ENCODE measurements around the gene PHF13.

Gene PHF13

GRCh38 chr1:6646499-6647148, 33.1 kb downstream of the PHF13 start:
- H3K9me3 ChIP-seq (ENCODE audit: severe bottlenecking) = no peaks in the 10 kb centered on the region
- no peak overlapping the region for H3K4me3 ChIP-seq (ENCODE audit: severe bottlenecking)
- ATAC-seq (ENCODE audit: low read depth) (0 out of 3 replicates have a peak, but pooled peaks have one; percentile 21), DNase-seq (ENCODE audit: low spot score) (no peak)
- peak; percentile 63 for TF ChIP-seq CTCF (IDR thresholded peaks at IDR 0.05; ENCODE audit: poor library complexity, severe bottlenecking)
- H3K4me1 ChIP-seq (ENCODE audit: insufficient read depth, poor library complexity, severe bottlenecking) = no peaks in the 10 kb centered on the region
- H3K36me3 ChIP-seq (ENCODE audit: low read depth) = peaks cover 33% of the 10 kb centered on the region
- H3K27ac ChIP-seq (ENCODE audit: poor library complexity, severe bottlenecking) = no peak overlapping the region
- no peaks in the 10 kb centered on the region for H3K27me3 ChIP-seq (ENCODE audit: insufficient read depth, poor library complexity, severe bottlenecking)

GRCh38 chr1:6648556-6648955, 35.0 kb downstream of the PHF13 start:
- Histone ChIP-seq H3K4me3 (ENCODE audit: severe bottlenecking) (no peak overlapping the region), H3K36me3 (ENCODE audit: low read depth) (peaks cover 40% of the 10 kb centered on the region), H3K9me3 (ENCODE audit: severe bottlenecking) (no peaks in the 10 kb centered on the region), H3K4me1 (ENCODE audit: insufficient read depth, poor library complexity, severe bottlenecking) (no peaks in the 10 kb centered on the region), H3K27ac (ENCODE audit: poor library complexity, severe bottlenecking) (no peak overlapping the region), H3K27me3 (ENCODE audit: insufficient read depth, poor library complexity, severe bottlenecking) (no peaks in the 10 kb centered on the region)
- no peak for ATAC-seq (ENCODE audit: low read depth)
- DNase-seq (ENCODE audit: low spot score) = no peak
- no peak for TF ChIP-seq CTCF (IDR thresholded peaks at IDR 0.05; ENCODE audit: poor library complexity, severe bottlenecking)

GRCh38 chr1:6651909-6652308, 38.4 kb downstream of the PHF13 start:
- no peaks in the 10 kb centered on the region for H3K27me3 ChIP-seq (ENCODE audit: insufficient read depth, poor library complexity, severe bottlenecking)
- TF ChIP-seq CTCF (IDR thresholded peaks at IDR 0.05; ENCODE audit: poor library complexity, severe bottlenecking) = no peak
- DNase-seq (ENCODE audit: low spot score) (no peak), ATAC-seq (ENCODE audit: low read depth) (no peak)
- H3K4me3 ChIP-seq (ENCODE audit: severe bottlenecking) = no peak overlapping the region
- H3K36me3 ChIP-seq (ENCODE audit: low read depth) = peaks cover 41% of the 10 kb centered on the region
- no peaks in the 10 kb centered on the region for H3K9me3 ChIP-seq (ENCODE audit: severe bottlenecking)
- no peaks in the 10 kb centered on the region for H3K4me1 ChIP-seq (ENCODE audit: insufficient read depth, poor library complexity, severe bottlenecking)
- no peak overlapping the region for H3K27ac ChIP-seq (ENCODE audit: poor library complexity, severe bottlenecking)

- H3K36me3 ChIP-seq (ENCODE audit: low read depth) = peaks cover 43% of the 10 kb centered on the region
- ATAC-seq (ENCODE audit: low read depth) = no peak
- H3K9me3 ChIP-seq (ENCODE audit: severe bottlenecking) = no peaks in the 10 kb centered on the region
- H3K27me3 ChIP-seq (ENCODE audit: insufficient read depth, poor library complexity, severe bottlenecking) = no peaks in the 10 kb centered on the region
- no peak for DNase-seq (ENCODE audit: low spot score)
- H3K27ac ChIP-seq (ENCODE audit: poor library complexity, severe bottlenecking) = no peak overlapping the region
- no peaks in the 10 kb centered on the region for H3K4me1 ChIP-seq (ENCODE audit: insufficient read depth, poor library complexity, severe bottlenecking)
- no peak for TF ChIP-seq CTCF (IDR thresholded peaks at IDR 0.05; ENCODE audit: poor library complexity, severe bottlenecking)
- H3K4me3 ChIP-seq (ENCODE audit: severe bottlenecking) = no peak overlapping the region
Observed at GRCh38 chr1:6652986-6653385, 39.5 kb downstream of the PHF13 start.

Measured in RWPE2 (cell line).